Neural progenitor cell (in vitro differentiated cells): ENCODE data around the gene ANKS1B. TPM values are rescaled to one million over a fixed set of nuclear protein-coding genes. Genes with fewer than 3 reads are reported as not detected.
"Not testable (repeated sequence)": the region's sequence is repeated elsewhere in the genome, so short reads cannot be mapped to it uniquely, and the experiment has no call there.

Source experiments
- DNase-seq: peaks from one replicate; pipeline ENCODE4 v3.0.0-alpha.2; 2016; ENCODE audit warnings: low spot score
- H2AFZ ChIP-seq: fragments of 200-600 bp; sonication (generic); replicated peaks from 2 replicates; pipeline ENCODE4 v1.6.1; 2016; ENCODE audit warnings: antibody characterized with exemption
- H3F3A ChIP-seq: fragments of 200-600 bp; sonication (generic); 2 replicates; pipeline ENCODE4 v1.6.1; 2016; ENCODE audit warnings: antibody characterized with exemption, low read depth
- H3K27ac ChIP-seq: fragments of 200-600 bp; sonication (generic); 2 replicates; pipeline ENCODE4 v1.5.1; 2016; ENCODE audit warnings: mild to moderate bottlenecking
- H3K27me3 ChIP-seq: fragments of 200-600 bp; sonication (generic); 2 replicates; pipeline ENCODE4 v1.6.1; 2016; ENCODE audit warnings: mild to moderate bottlenecking, moderate library complexity
- H3K36me3 ChIP-seq: fragments of 200-600 bp; sonication (generic); 2 replicates; pipeline ENCODE4 v1.5.1; 2016
- H3K4me1 ChIP-seq: fragments of 200-600 bp; sonication (generic); 2 replicates; pipeline ENCODE4 v1.6.1; 2016; ENCODE audit warnings: mixed run types
- H3K4me2 ChIP-seq: fragments of 200-600 bp; sonication (generic); 2 replicates; pipeline ENCODE4 v1.6.1; 2016
- H3K4me3 ChIP-seq: fragments of 200-600 bp; sonication (generic); 2 replicates; pipeline ENCODE4 v1.5.1; 2016
- H3K79me2 ChIP-seq: fragments of 200-600 bp; sonication (generic); 2 replicates; pipeline ENCODE4 v1.6.1; 2016; ENCODE audit warnings: low read depth
- H3K9ac ChIP-seq: fragments of 200-600 bp; sonication (generic); 2 replicates; pipeline ENCODE4 v1.6.1; 2016
- H3K9me3 ChIP-seq: fragments of 200-600 bp; sonication (generic); 2 replicates; pipeline ENCODE4 v1.5.1; 2016; ENCODE audit warnings: low read depth
- H4K20me1 ChIP-seq: fragments of 200-600 bp; sonication (generic); 2 replicates; pipeline ENCODE4 v1.6.1; 2016; ENCODE audit warnings: low read depth
- H3K27ac Mint-ChIP-seq: 3 replicates; pipeline ENCODE4 v1.8.0; 2021; ENCODE audit warnings: mixed read lengths
- H3K27me3 Mint-ChIP-seq: 2 replicates; pipeline ENCODE4 v1.8.0; 2022; ENCODE audit warnings: low read depth, mild to moderate bottlenecking, inconsistent platforms, moderate library complexity, mixed read lengths; ENCODE audit not compliant: insufficient read depth
- H3K36me3 Mint-ChIP-seq: 3 replicates; pipeline ENCODE4 v1.8.0; 2021; ENCODE audit warnings: mixed read lengths
- H3K4me1 Mint-ChIP-seq: 3 replicates; pipeline ENCODE4 v1.8.0; 2021; ENCODE audit warnings: mixed read lengths
- H3K4me3 Mint-ChIP-seq: 3 replicates; pipeline ENCODE4 v1.8.0; 2021; ENCODE audit warnings: mild to moderate bottlenecking, moderate library complexity, mixed read lengths
- H3K9me3 Mint-ChIP-seq: 3 replicates; pipeline ENCODE4 v1.8.0; 2020; ENCODE audit warnings: mixed read lengths
- CTCF ChIP-seq: fragments of 200-600 bp; sonication (generic); IDR thresholded peaks from 2 replicates; pipeline ENCODE4 v1.5.1; 2017; ENCODE audit warnings: antibody characterized with exemption, mild to moderate bottlenecking
- EZH2 ChIP-seq: fragments of 200-600 bp; sonication (generic); IDR thresholded peaks from 2 replicates; pipeline ENCODE4 v1.6.1; 2017; ENCODE audit warnings: antibody characterized with exemption, mild to moderate bottlenecking, moderate library complexity
- EZH2phosphoT487 ChIP-seq: fragments of 200-600 bp; sonication (generic); IDR thresholded peaks from 2 replicates; pipeline ENCODE4 v1.6.1; 2017; ENCODE audit warnings: antibody characterized with exemption
- total RNA-seq: library from RNA; depleted of rRNA; stranded (reverse); fragments of >200 nt; gene quantifications from 2 replicates; pipeline ENCODE4 v1.2.3, GENCODE V29; 2015; ENCODE audit warnings: low replicate concordance

Gene ANKS1B
- total RNA-seq, 1 donor from 2014 or later, result 7.9 TPM

GRCh38 chr12:99036566-99036965 lies 948.2 kb downstream of the ANKS1B start:
- no peak overlapping the region for H3K27ac Mint-ChIP-seq
- H3K27me3 ChIP-seq, result no peaks in the 10 kb centered on the region
- H3K36me3 ChIP-seq, result no peaks in the 10 kb centered on the region
- H4K20me1 ChIP-seq, result no peaks in the 10 kb centered on the region
- no peaks in the 10 kb centered on the region for H3K4me1 Mint-ChIP-seq
- H3K4me3 ChIP-seq, result no peak overlapping the region
- no peaks in the 10 kb centered on the region for H3K9me3 Mint-ChIP-seq
- H3K9me3 ChIP-seq, result no peaks in the 10 kb centered on the region
- TF ChIP-seq EZH2phosphoT487 (no peak), CTCF (no peak), EZH2 (no peak)
- no peak for DNase-seq
- H3K79me2 ChIP-seq, result no peaks in the 10 kb centered on the region
- no peak overlapping the region for H2AFZ ChIP-seq
- H3K36me3 Mint-ChIP-seq, result no peaks in the 10 kb centered on the region
- H3K4me2 ChIP-seq, result no peak overlapping the region
- no peak overlapping the region for H3K27ac ChIP-seq
- no peaks in the 10 kb centered on the region for H3F3A ChIP-seq
- H3K9ac ChIP-seq, result no peak overlapping the region
- H3K4me3 Mint-ChIP-seq, result no peak overlapping the region
- no peaks in the 10 kb centered on the region for H3K4me1 ChIP-seq
- peaks cover 2% of the 10 kb centered on the region for H3K27me3 Mint-ChIP-seq

GRCh38 chr12:99035803-99036202 lies 948.9 kb downstream of the ANKS1B start:
- Histone ChIP-seq H3K36me3 (no peaks in the 10 kb centered on the region), H3K4me3 (no peak overlapping the region), H3K27me3 (no peaks in the 10 kb centered on the region), H3K27ac (no peak overlapping the region), H3F3A (no peaks in the 10 kb centered on the region), H3K79me2 (no peaks in the 10 kb centered on the region), H3K4me1 (no peaks in the 10 kb centered on the region), H2AFZ (no peak overlapping the region), H3K9ac (no peak overlapping the region), H3K9me3 (no peaks in the 10 kb centered on the region), H3K4me2 (no peak overlapping the region), H4K20me1 (no peaks in the 10 kb centered on the region)
- no peaks in the 10 kb centered on the region for H3K4me1 Mint-ChIP-seq
- H3K27ac Mint-ChIP-seq, result no peak overlapping the region
- peaks cover 2% of the 10 kb centered on the region for H3K27me3 Mint-ChIP-seq
- no peak for TF ChIP-seq CTCF
- TF ChIP-seq EZH2, result no peak
- no peak for TF ChIP-seq EZH2phosphoT487
- DNase-seq, result no peak
- no peaks in the 10 kb centered on the region for H3K36me3 Mint-ChIP-seq
- H3K4me3 Mint-ChIP-seq, result no peak overlapping the region
- H3K9me3 Mint-ChIP-seq, result no peaks in the 10 kb centered on the region

- H3K79me2 ChIP-seq, H3K27ac ChIP-seq, DNase-seq, H3K9me3 ChIP-seq, H3K27ac Mint-ChIP-seq, H4K20me1 ChIP-seq, H2AFZ ChIP-seq, H3K36me3 Mint-ChIP-seq, H3K4me3 ChIP-seq, H3K36me3 ChIP-seq, H3K4me3 Mint-ChIP-seq, H3K9ac ChIP-seq, H3K4me1 ChIP-seq, H3K4me2 ChIP-seq, H3F3A ChIP-seq, H3K27me3 Mint-ChIP-seq, H3K4me1 Mint-ChIP-seq, H3K9me3 Mint-ChIP-seq, H3K27me3 ChIP-seq: not testable (repeated sequence)
Measured at GRCh38 chr12:99034201-99034600, 950.5 kb downstream of the ANKS1B start.

DNA sequence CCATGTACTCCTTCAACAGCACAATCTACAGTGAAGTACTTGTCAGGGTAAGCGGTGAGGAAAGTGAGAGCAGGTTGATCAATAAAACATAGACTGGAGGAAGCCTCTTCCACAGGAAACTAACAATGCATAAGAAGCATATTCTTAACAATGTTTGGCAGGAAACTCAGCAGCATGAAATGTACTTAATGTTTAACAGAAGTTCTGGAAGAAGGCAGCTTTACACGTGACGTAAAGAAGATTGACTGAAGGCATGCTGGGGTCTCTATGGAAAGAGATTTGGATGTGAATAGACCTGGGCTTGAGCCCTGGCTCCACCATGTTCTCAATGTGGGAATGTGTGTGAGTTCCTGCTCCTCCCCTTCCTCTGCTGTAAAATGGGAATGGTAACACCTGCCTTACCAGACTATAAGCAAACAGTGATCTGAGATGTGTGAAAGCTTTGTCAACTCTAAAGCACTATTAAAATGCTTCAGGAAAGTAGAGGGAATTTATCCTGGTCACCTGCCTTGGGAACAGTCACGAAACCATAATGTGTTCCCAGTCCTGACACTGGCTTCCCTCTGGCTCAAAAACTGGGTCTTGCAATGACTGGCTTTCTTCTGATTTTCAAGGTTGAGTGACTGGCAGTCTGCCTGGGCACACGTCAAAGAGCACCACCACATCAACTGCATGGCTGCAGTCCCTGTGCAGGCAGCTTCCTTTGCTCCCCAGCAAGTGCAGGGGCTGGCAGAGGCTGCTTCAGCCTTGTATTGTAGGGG lies 955.0 kb downstream of the ANKS1B start:
- Mint-ChIP-seq H3K27ac (no peak overlapping the region), H3K4me1 (peaks cover 10% of the 10 kb centered on the region), H3K9me3 (no peaks in the 10 kb centered on the region), H3K27me3 (no peaks in the 10 kb centered on the region), H3K36me3 (no peaks in the 10 kb centered on the region), H3K4me3 (no peak overlapping the region)
- H3K4me1 ChIP-seq, result no peaks in the 10 kb centered on the region
- no peak overlapping the region for H3K27ac ChIP-seq
- H3K4me3 ChIP-seq, result no peak overlapping the region
- no peaks in the 10 kb centered on the region for H3K79me2 ChIP-seq
- H3F3A ChIP-seq, result no peaks in the 10 kb centered on the region
- no peak overlapping the region for H2AFZ ChIP-seq
- no peak for DNase-seq
- TF ChIP-seq EZH2phosphoT487 (no peak), CTCF (no peak), EZH2 (no peak)
- no peaks in the 10 kb centered on the region for H3K9me3 ChIP-seq
- H3K36me3 ChIP-seq, result no peaks in the 10 kb centered on the region
- H3K9ac ChIP-seq, result no peak overlapping the region
- no peak overlapping the region for H3K4me2 ChIP-seq
- no peaks in the 10 kb centered on the region for H4K20me1 ChIP-seq
- no peaks in the 10 kb centered on the region for H3K27me3 ChIP-seq
